SK-N-SH (cell line): ENCODE data around the gene PGS1.

Source experiments
- FOXM1 ChIP-seq: IDR thresholded peaks from 2 replicates; pipeline ENCODE4 v1.4.0; 2012; ENCODE audit warnings: low read depth, mild to moderate bottlenecking
- GABPA ChIP-seq: IDR thresholded peaks from 2 replicates; pipeline ENCODE4 v1.4.0; 2012; ENCODE audit warnings: low read depth, mild to moderate bottlenecking
- MEF2A ChIP-seq: IDR thresholded peaks from 2 replicates; pipeline ENCODE4 v1.4.0; 2012; ENCODE audit warnings: low read depth, borderline replicate concordance
- MXI1 ChIP-seq: IDR thresholded peaks from 2 replicates; pipeline ENCODE4 v1.6.1; 2012; ENCODE audit warnings: mild to moderate bottlenecking, low read depth, low read length, improper control_type of control experiment
- POLR2AphosphoS5 ChIP-seq: IDR thresholded peaks from 2 replicates; pipeline ENCODE4 v1.6.1; 2012; ENCODE audit warnings: low read depth, low read length
- TAF1 ChIP-seq: IDR thresholded peaks from 2 replicates; pipeline ENCODE4 v1.6.1; 2012; ENCODE audit warnings: low read depth, mild to moderate bottlenecking, low read length, moderate library complexity, borderline replicate concordance
- TCF12 ChIP-seq: IDR thresholded peaks from 2 replicates; pipeline ENCODE4 v1.4.0; 2012
- TF ChIP-seq, protein P1 (sequence below): IDR thresholded peaks from 2 replicates; pipeline ENCODE4 v1.4.0; 2012; ENCODE audit warnings: low read depth
- TF ChIP-seq, protein P2 (sequence below): fragments of 200-600 bp; sonication (generic); IDR thresholded peaks from 2 replicates; pipeline ENCODE4 v1.6.1; 2017; ENCODE audit warnings: antibody characterized with exemption, mild to moderate bottlenecking, moderate library complexity
- TF ChIP-seq, protein P3 (sequence below): fragments of 150-350 bp; IDR thresholded peaks from 2 replicates; pipeline ENCODE4 v1.6.1; 2017; ENCODE audit warnings: antibody characterized with exemption, low read length, low read depth, borderline replicate concordance
- TF ChIP-seq, protein P4 (sequence below): IDR thresholded peaks from 2 replicates; pipeline ENCODE4 v1.4.0; 2012; ENCODE audit warnings: low read depth, borderline replicate concordance

DNA sequence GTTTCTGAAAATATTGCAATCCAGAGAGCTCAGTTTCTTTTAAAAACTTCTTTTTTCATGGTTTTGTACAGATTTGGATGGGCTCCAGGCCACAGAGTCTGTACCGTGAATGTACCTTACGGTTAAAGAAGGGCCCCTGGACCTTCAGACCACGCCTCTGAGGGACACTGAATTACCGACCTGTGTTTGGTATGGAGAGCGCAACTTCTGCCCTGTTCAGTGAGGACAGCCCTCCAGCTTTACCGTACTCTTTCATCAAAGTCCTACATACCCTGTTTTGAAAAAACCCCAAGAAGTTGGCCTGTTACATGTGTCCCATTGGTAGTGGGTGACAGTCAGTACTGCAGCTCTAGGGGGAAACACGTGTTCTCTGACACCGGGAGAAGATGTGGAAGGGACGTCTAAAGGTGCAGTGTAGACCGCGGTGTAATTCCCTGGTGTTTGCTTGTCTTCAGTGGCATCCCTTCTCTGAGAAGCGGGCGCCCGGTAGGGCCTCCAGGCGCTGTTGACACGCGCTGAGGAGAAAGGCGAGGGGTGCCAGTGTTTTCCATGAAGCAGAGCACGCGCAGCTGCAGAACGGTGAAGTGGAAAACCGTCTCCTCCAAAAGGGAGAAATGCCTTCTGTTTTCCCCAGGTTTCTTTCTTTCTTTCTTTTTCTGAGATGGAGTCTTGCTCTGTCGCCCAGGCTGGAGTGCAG, 6.2 kb downstream of the PGS1 start:
- TF ChIP-seq, protein P1, sequence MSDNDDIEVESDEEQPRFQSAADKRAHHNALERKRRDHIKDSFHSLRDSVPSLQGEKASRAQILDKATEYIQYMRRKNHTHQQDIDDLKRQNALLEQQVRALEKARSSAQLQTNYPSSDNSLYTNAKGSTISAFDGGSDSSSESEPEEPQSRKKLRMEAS = no peak
- TF ChIP-seq, protein P2, sequence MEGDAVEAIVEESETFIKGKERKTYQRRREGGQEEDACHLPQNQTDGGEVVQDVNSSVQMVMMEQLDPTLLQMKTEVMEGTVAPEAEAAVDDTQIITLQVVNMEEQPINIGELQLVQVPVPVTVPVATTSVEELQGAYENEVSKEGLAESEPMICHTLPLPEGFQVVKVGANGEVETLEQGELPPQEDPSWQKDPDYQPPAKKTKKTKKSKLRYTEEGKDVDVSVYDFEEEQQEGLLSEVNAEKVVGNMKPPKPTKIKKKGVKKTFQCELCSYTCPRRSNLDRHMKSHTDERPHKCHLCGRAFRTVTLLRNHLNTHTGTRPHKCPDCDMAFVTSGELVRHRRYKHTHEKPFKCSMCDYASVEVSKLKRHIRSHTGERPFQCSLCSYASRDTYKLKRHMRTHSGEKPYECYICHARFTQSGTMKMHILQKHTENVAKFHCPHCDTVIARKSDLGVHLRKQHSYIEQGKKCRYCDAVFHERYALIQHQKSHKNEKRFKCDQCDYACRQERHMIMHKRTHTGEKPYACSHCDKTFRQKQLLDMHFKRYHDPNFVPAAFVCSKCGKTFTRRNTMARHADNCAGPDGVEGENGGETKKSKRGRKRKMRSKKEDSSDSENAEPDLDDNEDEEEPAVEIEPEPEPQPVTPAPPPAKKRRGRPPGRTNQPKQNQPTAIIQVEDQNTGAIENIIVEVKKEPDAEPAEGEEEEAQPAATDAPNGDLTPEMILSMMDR = no peak
- TF ChIP-seq GABPA (no peak), MXI1 (no peak), FOXM1 (no peak), TCF12 (no peak), MEF2A (no peak), POLR2AphosphoS5 (no peak), TAF1 (no peak)
- TF ChIP-seq, protein P3, sequence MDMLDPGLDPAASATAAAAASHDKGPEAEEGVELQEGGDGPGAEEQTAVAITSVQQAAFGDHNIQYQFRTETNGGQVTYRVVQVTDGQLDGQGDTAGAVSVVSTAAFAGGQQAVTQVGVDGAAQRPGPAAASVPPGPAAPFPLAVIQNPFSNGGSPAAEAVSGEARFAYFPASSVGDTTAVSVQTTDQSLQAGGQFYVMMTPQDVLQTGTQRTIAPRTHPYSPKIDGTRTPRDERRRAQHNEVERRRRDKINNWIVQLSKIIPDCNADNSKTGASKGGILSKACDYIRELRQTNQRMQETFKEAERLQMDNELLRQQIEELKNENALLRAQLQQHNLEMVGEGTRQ = no peak
- TF ChIP-seq, protein P4, sequence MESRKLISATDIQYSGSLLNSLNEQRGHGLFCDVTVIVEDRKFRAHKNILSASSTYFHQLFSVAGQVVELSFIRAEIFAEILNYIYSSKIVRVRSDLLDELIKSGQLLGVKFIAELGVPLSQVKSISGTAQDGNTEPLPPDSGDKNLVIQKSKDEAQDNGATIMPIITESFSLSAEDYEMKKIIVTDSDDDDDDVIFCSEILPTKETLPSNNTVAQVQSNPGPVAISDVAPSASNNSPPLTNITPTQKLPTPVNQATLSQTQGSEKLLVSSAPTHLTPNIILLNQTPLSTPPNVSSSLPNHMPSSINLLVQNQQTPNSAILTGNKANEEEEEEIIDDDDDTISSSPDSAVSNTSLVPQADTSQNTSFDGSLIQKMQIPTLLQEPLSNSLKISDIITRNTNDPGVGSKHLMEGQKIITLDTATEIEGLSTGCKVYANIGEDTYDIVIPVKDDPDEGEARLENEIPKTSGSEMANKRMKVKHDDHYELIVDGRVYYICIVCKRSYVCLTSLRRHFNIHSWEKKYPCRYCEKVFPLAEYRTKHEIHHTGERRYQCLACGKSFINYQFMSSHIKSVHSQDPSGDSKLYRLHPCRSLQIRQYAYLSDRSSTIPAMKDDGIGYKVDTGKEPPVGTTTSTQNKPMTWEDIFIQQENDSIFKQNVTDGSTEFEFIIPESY = no peak
